Lung (tissue), 12 donors: Measurements from ENCODE around the gene SLC25A6. TPM values are rescaled to one million over a fixed set of nuclear protein-coding genes. Genes with fewer than 3 reads are reported as not detected.
"Not testable (repeated sequence)": the region's sequence is repeated elsewhere in the genome, so short reads cannot be mapped to it uniquely, and the experiment has no call there.

ENCODE experiments used
- ATAC-seq: fragments of 200-7000 bp; cut with Tn5 transposase; one replicate; pipeline ENCODE4 v1.9.1; 2020; ENCODE audit warnings: moderate number of reproducible peaks; ENCODE audit not compliant: insufficient read depth, low FRiP score
- DNase-seq, 3 donors: peaks; one replicate each; pipeline ENCODE4 v3.0.0-alpha.2; 2013 to 2017
- H3K27ac ChIP-seq, 2 donors: one replicate each; pipeline ENCODE4 v1.5.1; 2013; ENCODE audit warnings: mild to moderate bottlenecking in 2 of 2, moderate library complexity in 2 of 2, control low read depth in 1 of 2, inconsistent platforms in 1 of 2, low read depth in 1 of 2, low read length in 1 of 2
- H3K27me3 ChIP-seq, 3 donors: one replicate each; pipeline ENCODE4 v1.5.1; 2013; ENCODE audit warnings: low read length in 2 of 3; ENCODE audit not compliant: control insufficient read depth in 3 of 3, insufficient read depth in 3 of 3
- H3K36me3 ChIP-seq, 4 donors: one replicate each; pipeline ENCODE4 v1.5.1; 2013; ENCODE audit warnings: low read length in 4 of 4, mild to moderate bottlenecking in 1 of 4, moderate library complexity in 1 of 4; ENCODE audit not compliant: control insufficient read depth in 4 of 4, insufficient read depth in 4 of 4
- H3K4me1 ChIP-seq, 5 donors: one replicate each; pipeline ENCODE4 v1.5.1; 2013; ENCODE audit warnings: low read length in 5 of 5, mild to moderate bottlenecking in 2 of 5, moderate library complexity in 1 of 5; ENCODE audit not compliant: control insufficient read depth in 5 of 5, insufficient read depth in 5 of 5
- H3K4me3 ChIP-seq: one replicate; pipeline ENCODE4 v1.5.1; 2013; ENCODE audit warnings: mild to moderate bottlenecking, control low read depth, moderate library complexity
- H3K9ac ChIP-seq, 2 donors: one replicate each; pipeline ENCODE4 v1.5.1; 2013; ENCODE audit warnings: low read length in 2 of 2, control low read depth in 1 of 2; ENCODE audit not compliant: insufficient read depth in 1 of 2
- H3K9me3 ChIP-seq, 4 donors: one replicate each; pipeline ENCODE4 v1.5.1; 2013; ENCODE audit warnings: low read length in 3 of 4, mild to moderate bottlenecking in 1 of 4, moderate library complexity in 1 of 4; ENCODE audit not compliant: control insufficient read depth in 4 of 4, insufficient read depth in 3 of 4
- WGBS, 2 donors: extraction: QIAGEN DNeasy Blood & Tissue Kit; methylation state at CpG; one replicate each; pipeline ENCODE4 v1.1.7; 2013; 5-methylcytosine and 5-hydroxymethylcytosine counted together
- polyA plus RNA-seq, 2 donors: library from polyadenylated mRNA; stranded (reverse); fragments of 200-250 nt; gene quantifications; one replicate each; pipeline ENCODE4 v1.2.1, GENCODE V29; 2013
- total RNA-seq, 2 donors: library from RNA; depleted of rRNA in 1 of 2; stranded (reverse); fragments of >200 nt in 1 of 2; gene quantifications; one replicate each; pipeline ENCODE4 v1.2.1, GENCODE V29; 2014 to 2021
- TF ChIP-seq, protein P1 (sequence below): IDR thresholded peaks from 2 replicates; pipeline ENCODE4 v1.5.1; 2012; ENCODE audit warnings: mild to moderate bottlenecking; ENCODE audit errors: control extremely low read depth, extremely low read depth
- donor health status: control.
- donor health status: control.
- donor health status: Bipolar disorder and iron deficiency.
- donor health status: healthy.
- donor health status: DM: yes; HTN: yes; CAD: no.

The SLC25A6 gene
- total and polyA plus RNA-seq, 4 donors, result 168 to 422 (median 366) TPM

DNA sequence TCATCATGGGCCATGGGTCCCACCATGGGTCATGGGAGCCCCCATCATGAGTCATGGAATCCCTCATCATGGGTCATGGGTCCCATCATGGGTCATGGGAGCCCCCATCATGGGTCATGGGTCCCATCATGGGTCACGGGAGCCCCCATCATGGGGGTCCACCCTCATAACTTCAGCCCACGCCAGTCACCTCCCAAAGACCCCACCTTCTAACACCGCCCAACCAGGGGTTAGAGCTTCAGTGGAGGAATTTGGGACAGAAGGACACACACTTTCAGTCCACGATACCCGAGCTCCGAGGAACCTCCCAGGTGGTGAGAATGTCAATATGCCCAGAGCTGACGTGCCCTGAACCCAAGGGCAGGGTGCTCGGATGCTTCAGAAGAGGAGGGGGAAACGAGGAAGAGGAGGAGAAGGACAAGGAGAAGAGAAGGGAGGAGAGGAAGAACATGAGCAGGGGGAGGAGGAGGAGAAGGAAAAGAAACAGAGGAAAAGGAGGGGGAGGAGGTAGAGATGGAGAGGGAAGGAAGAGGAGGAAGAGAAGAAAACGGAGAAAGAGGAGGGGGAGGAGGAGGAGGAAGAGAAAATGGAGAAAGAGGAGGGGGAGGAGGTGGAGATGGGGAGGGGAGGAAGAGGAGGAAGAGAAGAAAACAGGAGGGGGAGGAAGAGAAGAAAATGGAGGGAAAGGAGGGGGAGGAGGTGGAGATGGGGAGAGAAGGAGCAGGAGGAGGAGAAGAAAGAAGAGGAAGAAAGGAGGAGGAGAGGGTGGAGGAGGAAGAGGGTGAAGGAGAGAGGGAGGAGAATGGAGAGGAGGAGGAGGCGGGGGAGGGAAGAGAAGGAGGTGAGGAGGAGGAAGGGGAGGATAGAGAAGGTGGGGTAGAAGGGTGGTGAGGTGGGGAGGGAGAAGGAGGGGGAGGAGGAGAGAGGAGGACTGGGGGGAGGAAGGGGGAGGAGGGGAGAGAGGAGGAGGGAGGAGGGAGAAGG is 37.6 kb downstream of the SLC25A6 start:
- Histone ChIP-seq H3K27ac (no peak overlapping the region), H3K9me3 (peaks cover 0 to 6% (median 0%) of the 10 kb centered on the region in 4 donors), H3K9ac (no peak overlapping the region), H3K36me3 (peaks cover 0 to 16% (median 4%) of the 10 kb centered on the region in 4 donors), H3K4me1 (no peaks in the 10 kb centered on the region), H3K27me3 (no peaks in the 10 kb centered on the region), H3K4me3 (no peak overlapping the region)
- 86 to 90% methylated on average over 11 of the region's 11 CpGs for WGBS, 2 donors
- TF ChIP-seq, protein P1, sequence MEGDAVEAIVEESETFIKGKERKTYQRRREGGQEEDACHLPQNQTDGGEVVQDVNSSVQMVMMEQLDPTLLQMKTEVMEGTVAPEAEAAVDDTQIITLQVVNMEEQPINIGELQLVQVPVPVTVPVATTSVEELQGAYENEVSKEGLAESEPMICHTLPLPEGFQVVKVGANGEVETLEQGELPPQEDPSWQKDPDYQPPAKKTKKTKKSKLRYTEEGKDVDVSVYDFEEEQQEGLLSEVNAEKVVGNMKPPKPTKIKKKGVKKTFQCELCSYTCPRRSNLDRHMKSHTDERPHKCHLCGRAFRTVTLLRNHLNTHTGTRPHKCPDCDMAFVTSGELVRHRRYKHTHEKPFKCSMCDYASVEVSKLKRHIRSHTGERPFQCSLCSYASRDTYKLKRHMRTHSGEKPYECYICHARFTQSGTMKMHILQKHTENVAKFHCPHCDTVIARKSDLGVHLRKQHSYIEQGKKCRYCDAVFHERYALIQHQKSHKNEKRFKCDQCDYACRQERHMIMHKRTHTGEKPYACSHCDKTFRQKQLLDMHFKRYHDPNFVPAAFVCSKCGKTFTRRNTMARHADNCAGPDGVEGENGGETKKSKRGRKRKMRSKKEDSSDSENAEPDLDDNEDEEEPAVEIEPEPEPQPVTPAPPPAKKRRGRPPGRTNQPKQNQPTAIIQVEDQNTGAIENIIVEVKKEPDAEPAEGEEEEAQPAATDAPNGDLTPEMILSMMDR, result no peak
- DNase-seq (no peak), ATAC-seq (no peak)

DNA sequence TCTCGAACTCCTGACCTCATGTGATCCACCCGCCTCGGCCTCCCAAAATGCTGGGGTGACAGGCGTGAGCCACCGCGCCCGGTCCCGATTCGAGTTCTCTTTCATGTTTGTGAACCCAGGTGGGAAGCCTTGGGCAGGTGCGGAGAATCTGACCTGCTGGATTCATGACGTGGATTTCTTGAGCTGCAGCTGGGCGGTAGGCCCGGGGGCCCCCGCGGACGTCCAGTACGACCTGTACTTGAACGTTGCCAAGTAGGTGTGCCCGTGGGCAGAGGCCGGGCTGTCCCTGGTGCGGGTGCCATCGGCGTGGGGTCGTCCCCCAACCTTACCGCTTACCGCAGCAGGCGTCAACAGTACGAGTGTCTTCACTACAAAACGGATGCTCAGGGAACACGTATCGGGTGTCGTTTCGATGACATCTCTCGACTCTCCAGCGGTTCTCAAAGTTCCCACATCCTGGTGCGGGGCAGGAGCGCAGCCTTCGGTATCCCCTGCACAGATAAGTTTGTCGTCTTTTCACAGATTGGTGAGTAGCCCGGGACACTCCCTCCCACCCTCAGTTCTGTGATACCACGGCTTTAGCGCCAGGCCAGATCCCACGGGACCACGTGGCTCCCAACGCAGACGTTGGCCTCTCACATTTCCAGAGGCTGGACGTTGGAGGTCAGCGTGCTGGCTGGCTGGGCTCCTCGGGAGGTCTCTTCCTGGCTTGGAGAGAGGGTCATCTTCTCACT is 39.8 kb downstream of the SLC25A6 start:
- TF ChIP-seq, protein P1, result no peak
- no peaks in the 10 kb centered on the region for H3K4me1 ChIP-seq
- WGBS, 2 donors, result 90 to 91% methylated on average over 48 to 49 of the region's 49 CpGs
- ATAC-seq (no peak), DNase-seq (no peak)
- no peak overlapping the region for H3K9ac ChIP-seq
- no peak overlapping the region for H3K27ac ChIP-seq
- no peak overlapping the region for H3K4me3 ChIP-seq
- no peaks in the 10 kb centered on the region for H3K9me3 ChIP-seq
- H3K27me3 ChIP-seq, result no peaks in the 10 kb centered on the region
- peaks cover 0 to 9% (median 0%) of the 10 kb centered on the region in 4 donors for H3K36me3 ChIP-seq

DNA sequence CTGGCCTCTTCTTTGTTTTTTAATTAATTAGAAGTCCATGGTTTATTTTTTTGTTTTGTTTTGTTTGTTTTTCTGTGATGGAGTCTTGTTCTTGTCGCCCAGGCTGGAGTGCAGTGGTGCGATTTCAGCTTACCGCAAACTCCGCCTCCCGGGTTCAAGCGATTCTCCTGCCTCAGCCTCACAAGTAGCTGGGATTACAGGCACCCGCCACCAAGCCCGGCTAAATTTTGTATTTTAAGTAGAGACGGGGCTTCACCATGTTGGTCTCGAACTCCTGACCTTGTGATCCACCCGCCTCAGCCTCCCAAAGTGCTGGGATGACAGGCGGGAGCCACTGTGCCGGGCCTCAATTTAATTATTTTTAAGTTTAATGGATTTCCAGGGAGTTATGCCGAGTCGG is 42.3 kb downstream of the SLC25A6 start:
- ATAC-seq, H3K9me3 ChIP-seq, H3K27ac ChIP-seq, H3K36me3 ChIP-seq, H3K4me1 ChIP-seq, H3K9ac ChIP-seq, DNase-seq, H3K4me3 ChIP-seq, H3K27me3 ChIP-seq: not testable (repeated sequence)
- WGBS, 2 donors, result 95 to 97% methylated on average over 15 of the region's 15 CpGs
